Fibroblast of skin of left quadriceps (primary cell): Measurements from ENCODE around the gene PCNT.

Source experiments
- DNase-seq, 2 experiments: peaks; one replicate each; pipeline ENCODE4 v3.0.0-alpha.2; 2013; ENCODE audit warnings: low read depth in 2 of 2

The PCNT gene

DNA sequence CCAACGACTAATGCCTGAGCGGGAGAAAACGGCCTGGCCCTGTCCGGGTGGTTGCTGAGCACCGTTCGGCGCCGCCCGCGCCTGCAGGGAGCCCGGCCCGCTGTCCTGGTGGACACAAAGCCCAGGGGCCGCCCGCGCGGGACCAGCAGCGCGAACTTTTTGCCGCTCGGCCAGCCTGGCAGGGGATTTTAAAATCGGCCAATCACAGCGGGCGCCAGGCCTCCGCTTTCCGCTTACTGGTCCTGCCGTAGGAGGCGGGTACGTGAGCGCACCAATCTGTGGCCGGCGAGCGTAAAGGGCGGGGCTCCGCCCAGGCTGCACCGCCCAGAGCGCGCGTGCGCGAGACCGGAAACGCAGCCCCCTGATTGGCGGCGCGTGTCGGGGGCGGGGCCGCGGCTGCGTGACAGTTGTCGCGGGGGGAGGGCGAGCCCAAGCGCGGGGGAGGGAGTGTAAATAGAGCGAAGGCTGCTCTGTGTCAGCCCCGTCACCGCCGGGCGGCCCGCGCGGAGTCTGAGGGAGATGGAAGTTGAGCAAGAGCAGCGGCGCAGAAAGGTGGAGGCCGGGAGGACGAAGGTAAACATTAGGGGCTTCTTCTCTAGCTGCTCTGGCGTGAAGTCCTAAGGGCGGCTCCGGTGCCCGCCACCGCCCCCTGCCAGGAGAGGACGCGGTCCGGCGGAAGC is at the start of gene PCNT, which contains the start of gene C21orf58:
Gene PCNT, plus strand, starts transcription at position 447 of the 680 bp plus-strand sequence. Its CDS starts 73 bp downstream, at position 520.
Gene C21orf58, minus strand, starts transcription at position 161 of the 680 bp plus-strand sequence. CDS start 1,132 bp downstream, outside the sequence.
- peak; percentile 94 for DNase-seq

GRCh38 chr21:46274797-46275390 is 49.1 kb upstream of the PCNT start:
- no peak for DNase-seq

DNA sequence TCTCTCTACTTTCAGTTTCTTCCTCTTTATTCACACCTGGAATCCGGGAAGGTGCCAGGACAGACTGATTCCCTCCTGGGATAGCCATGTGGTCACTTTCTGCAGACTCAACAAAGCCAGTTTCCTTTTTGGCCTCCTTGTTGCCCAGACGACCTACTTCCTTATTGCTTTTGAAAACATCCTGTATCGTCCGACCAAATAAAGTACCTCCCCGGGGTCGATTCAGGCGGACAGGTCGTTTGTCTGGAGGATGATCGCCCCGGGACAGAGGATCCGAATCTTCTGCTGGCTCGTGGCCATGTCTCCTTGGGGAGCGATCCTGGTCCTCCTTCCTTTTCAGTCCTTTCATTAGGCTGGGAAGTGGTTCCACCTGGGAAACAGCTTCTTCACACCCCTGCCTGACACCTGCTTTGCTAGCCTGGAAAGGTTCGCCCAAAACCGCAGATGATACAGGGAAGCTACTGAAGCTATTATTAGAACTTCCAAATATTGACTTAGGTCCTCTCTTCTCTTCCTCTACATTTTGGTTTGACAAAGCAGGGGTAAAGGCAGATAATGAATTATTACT is 39.8 kb upstream of the PCNT start:
- DNase-seq = no peak

- DNase-seq = no peak
Observed at GRCh38 chr21:46284733-46285132, 39.2 kb upstream of the PCNT start.

DNA sequence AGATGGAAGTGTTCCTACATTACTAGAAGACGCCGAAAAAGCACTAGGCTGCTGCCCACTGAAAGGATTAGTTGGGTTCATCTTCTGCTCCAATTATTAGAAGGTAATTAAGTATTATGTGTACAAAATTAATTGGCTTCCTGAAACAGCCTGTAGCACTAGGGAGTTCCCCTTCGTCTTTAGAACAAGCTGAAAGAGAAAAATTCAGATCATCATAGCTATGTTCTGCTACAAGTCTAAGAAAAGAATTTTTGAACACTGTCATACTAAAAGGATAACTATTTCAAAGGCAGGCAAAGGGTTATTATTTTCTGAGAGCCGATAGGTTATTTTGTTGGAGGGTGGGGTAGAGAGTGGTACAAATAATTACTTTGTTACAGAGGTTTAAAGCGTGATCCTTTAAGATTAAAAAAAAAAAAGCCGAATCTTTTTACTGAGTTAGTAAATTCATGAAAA is 38.7 kb upstream of the PCNT start, which contains the start of gene MCM3AP:
Gene MCM3AP, minus strand, starts transcription at position 406 of the 456 bp plus-strand sequence. Its CDS starts 325 bp downstream, at position 81.
- DNase-seq = no peak

GRCh38 chr21:46285761-46286647 is 38.0 kb upstream of the PCNT start, which contains the start of gene YBEY:
TSS of gene YBEY (plus strand) at chr21:46286342. CDS start at chr21:46286914, 572 bp downstream.
- DNase-seq = peak; percentile 81 to 84

GRCh38 chr21:46286648-46287002 is 37.3 kb upstream of the PCNT start:
- DNase-seq = peak in 1 of 2 experiments; percentile 64

DNA sequence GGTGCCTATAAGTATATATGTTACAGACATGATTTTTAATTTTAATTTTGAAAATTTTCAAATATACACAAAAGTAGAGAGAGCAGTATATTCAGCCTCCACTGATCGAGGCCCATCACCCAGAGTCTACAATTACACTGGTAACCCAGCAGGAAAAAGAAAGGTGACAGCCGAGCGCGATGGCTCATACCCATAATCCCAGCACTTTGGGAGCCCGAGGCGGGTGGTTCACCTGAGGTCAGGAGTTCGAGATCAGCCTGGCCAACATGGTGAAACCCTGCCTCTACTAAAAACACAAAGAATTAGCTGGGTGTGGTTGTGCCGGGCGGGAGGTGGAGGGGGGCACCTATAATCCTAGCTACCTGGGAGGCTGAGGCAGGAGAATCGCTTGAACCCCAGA is 36.4 kb upstream of the PCNT start:
- no peak for DNase-seq

GRCh38 chr21:46289655-46290179 is 34.2 kb upstream of the PCNT start:
- no peak for DNase-seq

DNA sequence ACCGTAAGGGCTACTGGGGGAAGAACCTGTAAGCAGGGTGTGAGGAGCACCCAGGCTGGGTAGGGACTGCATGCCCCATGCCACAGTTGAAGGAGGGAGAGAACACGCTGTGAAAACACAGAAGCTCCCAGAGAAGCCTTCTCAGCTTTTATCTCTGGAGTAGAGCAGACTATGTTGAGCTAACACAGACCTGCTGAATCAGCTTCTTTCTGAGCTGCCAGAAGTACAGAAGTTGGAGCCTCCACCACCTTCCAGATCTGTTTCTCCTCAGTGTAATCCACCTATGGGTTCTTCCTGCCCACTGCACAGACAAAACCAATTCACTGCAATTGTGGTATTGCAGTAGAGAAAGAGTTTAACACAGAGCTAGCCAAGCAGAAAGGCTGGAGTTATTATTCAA is 32.4 kb upstream of the PCNT start:
- no peak for DNase-seq

DNA sequence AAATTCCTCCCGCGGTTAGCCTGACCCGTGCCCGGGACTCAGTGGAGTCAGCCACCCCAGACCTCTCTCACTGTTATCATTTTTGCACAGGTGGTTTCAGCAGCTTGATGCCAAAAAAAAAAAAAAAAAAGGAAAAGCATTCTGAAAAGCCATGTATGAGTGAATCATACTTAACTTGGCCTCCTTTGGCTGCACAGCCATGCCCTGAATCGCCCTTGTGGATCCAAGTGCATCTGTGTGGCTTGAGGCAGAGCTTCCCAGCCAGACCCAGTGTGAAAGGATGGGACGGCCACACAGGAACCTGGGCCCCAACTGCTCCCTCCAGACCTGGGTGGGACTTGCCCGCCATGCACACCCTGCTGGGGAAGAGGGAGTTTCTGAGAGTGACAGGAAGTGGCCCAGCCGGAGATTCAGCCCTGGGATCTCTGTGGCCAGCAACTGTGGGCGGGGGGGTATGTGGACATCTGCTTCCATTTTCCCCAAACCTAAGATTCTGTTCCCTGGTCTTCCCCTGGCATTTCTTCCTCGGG is 29.2 kb upstream of the PCNT start:
- peak in 1 of 2 experiments; percentile 10 for DNase-seq

- peak; percentile 56 to 57 for DNase-seq
Observed at GRCh38 chr21:46295177-46295770, 28.7 kb upstream of the PCNT start.

- peak; percentile 74 to 77 for DNase-seq
Observed at GRCh38 chr21:46295996-46296752, 27.8 kb upstream of the PCNT start.

- no peak for DNase-seq
Observed at GRCh38 chr21:46297338-46298271, 26.4 kb upstream of the PCNT start.

DNA sequence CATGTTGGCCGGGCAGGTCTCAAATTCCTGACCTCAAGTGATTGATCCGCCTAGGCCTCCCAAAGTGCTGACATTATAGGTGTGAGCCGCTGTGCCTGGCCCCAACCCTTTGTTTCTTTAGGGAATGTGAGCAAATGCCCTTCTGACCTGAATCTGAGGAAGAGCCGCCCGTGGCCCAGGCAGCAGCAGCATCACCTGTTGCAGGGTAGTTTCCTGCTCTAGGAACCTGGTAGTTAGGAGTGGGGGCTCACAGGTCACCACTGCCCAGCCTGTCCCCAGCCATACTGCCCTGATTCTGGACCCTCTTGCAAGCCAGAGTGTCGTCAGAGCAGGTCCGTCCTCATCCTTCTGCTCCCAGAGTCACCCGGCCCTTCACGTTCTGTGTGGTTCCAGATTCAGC is 24.8 kb upstream of the PCNT start:
- DNase-seq = no peak

DNA sequence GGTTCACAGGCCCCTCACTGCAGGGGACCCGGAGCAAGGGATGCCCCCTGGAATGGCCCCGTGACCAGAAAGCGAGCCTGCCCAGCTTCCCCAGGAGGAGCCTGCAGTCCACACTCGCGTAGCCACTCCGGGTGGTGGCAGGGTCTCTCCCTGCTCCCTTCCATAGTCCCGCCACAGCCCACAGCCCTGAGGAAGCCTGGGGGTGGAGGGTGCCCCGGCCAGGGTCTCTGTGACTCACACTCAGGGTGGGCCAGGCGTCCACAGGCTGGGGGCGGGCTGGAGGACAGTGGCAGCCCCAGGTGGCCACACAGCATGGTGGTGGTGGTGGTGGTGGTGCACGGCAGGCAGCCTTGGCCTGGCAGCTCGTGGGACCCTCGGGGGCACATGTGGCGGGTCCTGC is 22.2 kb upstream of the PCNT start:
- DNase-seq = no peak

DNA sequence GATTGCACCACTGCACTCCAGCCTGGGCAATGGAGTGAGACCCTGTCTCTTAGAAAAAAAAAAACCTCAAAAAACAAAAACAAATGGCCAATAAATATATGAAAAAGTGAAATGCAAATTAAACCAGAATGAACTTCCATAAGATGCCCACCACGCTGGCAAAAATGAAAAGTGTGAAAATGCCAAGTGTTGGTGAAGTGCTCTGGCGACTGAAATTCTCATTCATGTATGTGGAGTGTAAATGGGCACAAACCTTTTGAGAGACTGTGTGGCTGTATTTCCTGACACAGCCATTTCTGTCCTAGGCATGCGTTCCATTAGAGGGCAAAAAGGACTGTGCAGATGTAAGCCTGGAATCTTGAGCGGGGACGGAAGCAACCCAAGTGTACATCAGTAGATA is 19.5 kb upstream of the PCNT start:
- no peak for DNase-seq

DNA sequence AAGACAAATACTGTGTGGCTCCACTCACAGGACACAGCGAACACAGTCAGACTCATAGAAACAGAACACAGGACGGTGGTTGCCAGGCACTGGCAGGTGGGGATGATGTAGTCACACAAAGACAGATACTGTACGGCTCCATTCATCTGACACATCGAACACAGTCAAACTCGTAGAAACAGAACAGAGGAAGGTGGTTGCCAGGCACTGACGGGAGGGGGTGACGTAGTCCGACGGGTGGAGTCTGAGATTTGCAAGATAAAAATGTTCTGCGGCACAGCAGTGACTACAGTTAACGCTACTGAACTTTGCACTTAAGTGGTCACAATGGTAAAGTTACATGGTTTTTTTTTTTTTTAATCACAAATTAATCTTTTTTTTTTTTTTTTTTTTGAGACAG is 19.0 kb upstream of the PCNT start:
- DNase-seq = no peak

GRCh38 chr21:46307625-46308024 is 16.3 kb upstream of the PCNT start:
- no peak for DNase-seq
